ENCODE measurements around the gene NLGN4Y.

The NLGN4Y gene

GRCh38 chrY:14679181-14679580 lies 154.9 kb downstream of the NLGN4Y start:
- no peak for DNase-seq

- DNase-seq = no peak
Observed at GRCh38 chrY:14694543-14694942, 170.2 kb downstream of the NLGN4Y start.

- no peak for DNase-seq
Observed at GRCh38 chrY:14708158-14708557, 183.8 kb downstream of the NLGN4Y start.

GRCh38 chrY:14741596-14741995 lies 217.3 kb downstream of the NLGN4Y start:
- no peak for DNase-seq

- no peak for DNase-seq
Observed at GRCh38 chrY:14748329-14748728, 224.0 kb downstream of the NLGN4Y start.

GRCh38 chrY:14755571-14755970 lies 231.2 kb downstream of the NLGN4Y start:
- no peak for DNase-seq

- no peak for DNase-seq
Observed at GRCh38 chrY:14762903-14763302, 238.6 kb downstream of the NLGN4Y start.

GRCh38 chrY:14763600-14763999 lies 239.3 kb downstream of the NLGN4Y start:
- DNase-seq = no peak

- DNase-seq = no peak
Observed at GRCh38 chrY:14778208-14778607, 253.9 kb downstream of the NLGN4Y start.

- no peak for DNase-seq
Observed at GRCh38 chrY:14793104-14793503, 268.8 kb downstream of the NLGN4Y start.

- no peak for DNase-seq
Observed at GRCh38 chrY:14793674-14794073, 269.3 kb downstream of the NLGN4Y start.

- DNase-seq = no peak
Observed at GRCh38 chrY:14798010-14798409, 273.7 kb downstream of the NLGN4Y start.

GRCh38 chrY:14801096-14801495 lies 276.8 kb downstream of the NLGN4Y start:
- DNase-seq = no peak

- no peak for DNase-seq
Observed at GRCh38 chrY:14802125-14802524, 277.8 kb downstream of the NLGN4Y start.

GRCh38 chrY:14804041-14804440 lies 279.7 kb downstream of the NLGN4Y start:
- no peak for DNase-seq

- no peak for DNase-seq
Observed at GRCh38 chrY:14818452-14818851, 294.1 kb downstream of the NLGN4Y start.

- no peak for DNase-seq
Observed at GRCh38 chrY:14822201-14822600, 297.9 kb downstream of the NLGN4Y start.

- DNase-seq = no peak
Observed at GRCh38 chrY:14822906-14823305, 298.6 kb downstream of the NLGN4Y start.

- DNase-seq = no peak
Observed at GRCh38 chrY:14824583-14824982, 300.3 kb downstream of the NLGN4Y start.

GRCh38 chrY:14825728-14826127 lies 301.4 kb downstream of the NLGN4Y start:
- no peak for DNase-seq

GRCh38 chrY:14828531-14828930 lies 304.2 kb downstream of the NLGN4Y start:
- DNase-seq = no peak

- DNase-seq = no peak
Observed at GRCh38 chrY:14829366-14829885, 305.1 kb downstream of the NLGN4Y start.

GRCh38 chrY:14834103-14835060 lies 310.1 kb downstream of the NLGN4Y start:
- no peak for DNase-seq

- no peak for DNase-seq
Observed at GRCh38 chrY:14837466-14837865, 313.1 kb downstream of the NLGN4Y start.

- no peak for DNase-seq
Observed at GRCh38 chrY:14850734-14851133, 326.4 kb downstream of the NLGN4Y start.

All from stimulated activated CD8-positive, alpha-beta memory T cell treated with anti-CD3 and anti-CD28 coated beads, Interleukin-4, amount 100 ng/mL, for 48 hours (primary cell).